HG03469 (cell line): ENCODE results near the gene CLK1.

Source experiments
- ATAC-seq: cut with Tn5 transposase; IDR thresholded peaks from one replicate; pipeline ENCODE4 v1.9.1; 2021; ENCODE audit warnings: mild to moderate bottlenecking, moderate library complexity, moderate number of reproducible peaks; ENCODE audit not compliant: unreplicated experiment

CLK1 gene

GRCh38 chr2:200811333-200812121, 52.9 kb downstream of the CLK1 start, which contains the start of gene BZW1:
Gene BZW1, plus strand, starts transcription at chr2:200811910. Its CDS starts 1,308 bp downstream, at chr2:200813218.
- ATAC-seq: peak; percentile 63

DNA sequence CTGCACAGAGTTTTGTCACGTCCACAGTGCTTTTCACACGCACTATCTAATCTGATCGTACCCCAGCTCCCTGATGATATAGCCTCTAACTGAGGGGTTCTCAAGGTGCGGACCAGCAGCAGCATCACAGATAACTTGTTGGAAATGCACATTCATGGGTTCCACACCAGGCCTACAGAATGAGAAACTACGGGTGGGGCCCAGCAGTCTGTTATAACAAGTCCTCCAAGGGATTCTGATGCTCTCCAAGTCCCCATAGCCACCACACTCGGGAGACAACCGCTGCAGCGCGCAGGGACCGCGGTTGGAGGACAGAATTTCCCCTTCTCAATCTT, 53.5 kb downstream of the CLK1 start:
- no peak for ATAC-seq

- ATAC-seq: no peak
These were observed 54.0 kb downstream of the CLK1 start for GRCh38 chr2:200810252-200810997.

- ATAC-seq: no peak
These were observed 54.8 kb downstream of the CLK1 start for GRCh38 chr2:200809506-200810251.
